Uterine smooth muscle cell (primary cell): ENCODE data around the gene CHST12. TPM values are rescaled to one million over a fixed set of nuclear protein-coding genes. Genes with fewer than 3 reads are reported as not detected.

Source experiments
- total RNA-seq: library from RNA; depleted of rRNA; stranded (reverse); fragments of >200 nt; gene quantifications from 2 replicates; pipeline ENCODE4 v1.2.3, GENCODE V29; 2014

Gene CHST12
- 8.5 and 10.3 TPM in 2 replicates for total RNA-seq

DNA sequence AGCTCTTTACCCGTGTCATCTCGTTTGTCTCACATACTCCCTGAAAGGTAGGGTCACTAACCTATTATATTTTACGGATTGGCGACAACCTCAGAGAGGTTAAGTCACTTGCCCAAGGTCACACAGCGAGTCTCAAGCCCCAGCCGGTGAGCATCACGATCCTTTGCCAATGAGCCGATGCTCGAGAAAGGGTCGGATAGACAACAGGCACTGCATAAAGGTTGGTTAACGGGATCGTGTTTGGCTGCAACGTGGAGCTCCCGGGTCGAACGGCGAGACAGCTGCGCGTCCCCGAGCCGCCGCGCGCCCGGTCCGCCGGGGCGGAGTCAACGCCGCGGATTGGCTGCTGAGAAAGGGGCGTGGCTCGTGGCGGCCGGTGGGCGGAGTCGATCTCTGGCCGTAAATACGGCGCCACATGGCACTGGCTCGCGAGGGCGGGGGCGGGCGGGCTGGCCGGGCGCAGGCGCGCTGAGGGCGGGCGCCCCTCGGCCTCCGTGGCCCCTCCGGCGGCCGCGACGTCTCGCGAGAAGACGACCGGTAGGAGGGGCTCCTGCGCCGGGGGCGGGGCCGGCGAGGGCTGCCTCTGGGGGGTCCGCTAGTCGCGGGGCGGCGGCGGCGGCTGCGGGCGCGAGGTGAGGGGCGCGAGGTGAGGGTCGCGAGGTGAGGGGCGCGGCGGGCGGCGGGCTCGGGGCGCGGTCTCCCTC lies at the start of gene CHST12:
CHST12 (plus strand) TSS at position 598 of the 704 bp plus-strand sequence. CDS start 29,029 bp downstream, outside the sequence.

DNA sequence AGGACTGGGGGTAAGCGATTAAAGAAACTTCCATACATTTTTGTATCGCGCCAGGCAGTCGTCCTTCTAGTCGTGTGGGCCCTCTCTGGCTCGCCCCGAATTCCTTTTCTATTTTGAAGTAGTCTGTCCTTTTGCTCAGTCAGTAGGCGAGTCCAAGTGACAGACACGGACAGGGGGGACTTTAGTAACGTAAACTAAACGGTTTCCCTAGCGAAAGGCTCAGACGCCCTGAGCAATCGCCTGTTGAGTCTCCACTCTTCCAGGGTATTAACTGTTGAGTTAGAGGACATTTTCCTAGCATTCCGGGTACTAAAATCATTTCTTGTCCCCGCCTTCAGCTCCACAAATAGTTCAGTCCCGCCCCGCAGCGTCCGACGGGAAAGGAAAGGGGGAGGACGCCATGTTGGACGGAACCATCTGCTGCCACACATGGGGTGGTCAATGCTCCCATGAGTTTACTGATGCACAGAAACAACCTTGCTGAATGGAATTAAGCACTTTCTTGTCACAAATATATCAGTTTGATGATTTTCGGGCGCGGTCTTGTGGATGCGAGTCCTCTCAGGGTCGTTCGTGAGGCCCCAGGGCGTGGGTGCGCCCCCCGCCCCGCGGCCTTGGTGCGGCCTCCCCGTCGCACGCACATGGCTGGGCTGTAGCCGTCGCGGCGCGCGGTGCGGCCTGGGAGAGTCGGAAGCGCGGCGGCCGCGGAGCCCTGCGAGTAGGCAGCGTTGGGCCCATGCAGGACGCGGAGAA lies 49.0 kb upstream of the CHST12 start, which contains the start of gene EIF3B:
EIF3B (plus strand) TSS at position 642 of the 753 bp plus-strand sequence; CDS start at position 737, 95 bp downstream.

DNA sequence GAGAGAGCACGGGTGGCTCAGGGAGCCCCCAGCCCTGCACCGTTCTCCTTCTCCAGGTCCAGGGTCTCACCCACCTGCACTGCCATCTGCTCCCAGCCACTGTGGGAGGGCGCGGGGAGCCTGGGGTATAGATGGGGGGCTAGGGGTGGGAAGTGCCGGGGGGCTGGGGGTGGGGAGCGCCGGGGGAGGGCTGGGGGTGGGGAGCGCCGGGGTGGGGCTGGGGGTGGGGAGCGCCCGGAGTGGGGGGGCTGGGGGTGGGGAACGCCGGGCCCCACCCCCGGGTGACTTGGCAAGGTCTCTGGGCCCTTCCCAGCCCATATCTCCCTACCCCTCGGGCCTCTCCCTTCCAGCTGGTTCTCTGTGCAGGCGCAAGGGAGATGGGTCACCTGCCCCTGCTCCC lies 72.9 kb downstream of the CHST12 start, which contains the start of gene GRIFIN:
GRIFIN (minus strand) TSS at position 101 of the 400 bp plus-strand sequence; CDS start at position 86, 15 bp downstream.

Other genes starting within 250 kb of the CHST12 start
- 69.7 and 82.0 TPM in 2 replicates for gene MAD1L1, start 170.7 kb upstream of the CHST12 start, total RNA-seq
- gene MRM2, start 161.4 kb upstream of the CHST12 start, total RNA-seq = 14.6 and 26.1 TPM in 2 replicates
- gene NUDT1, start 161.4 kb upstream of the CHST12 start, total RNA-seq = 31.1 and 42.7 TPM in 2 replicates
- 18.2 and 21.1 TPM in 2 replicates for gene SNX8, start 89.2 kb upstream of the CHST12 start, total RNA-seq
- gene EIF3B, start 48.8 kb upstream of the CHST12 start, total RNA-seq = 210 and 289 TPM in 2 replicates
- not detected in 2 replicates for gene GRIFIN, start 72.8 kb downstream of the CHST12 start, total RNA-seq
- 4.4 and 6.1 TPM in 2 replicates for gene LFNG, start 116.2 kb downstream of the CHST12 start, total RNA-seq
- 31.1 and 32.4 TPM in 2 replicates for gene BRAT1, start 151.9 kb downstream of the CHST12 start, total RNA-seq
- gene IQCE, start 155.4 kb downstream of the CHST12 start, total RNA-seq = 12.0 and 12.9 TPM in 2 replicates
- gene TTYH3, start 228.4 kb downstream of the CHST12 start, total RNA-seq = 36.5 and 45.0 TPM in 2 replicates